HepG2 (cell line): Measurements from ENCODE around the gene ANKIB1. TPM values are rescaled to one million over a fixed set of nuclear protein-coding genes. Genes with fewer than 3 reads are reported as not detected.

ENCODE experiments used
- ATF7 ChIP-seq, 2 experiments: fragments of 450-650 bp in 1 of 2; sonication (generic) in 1 of 2; formaldehyde crosslinking in 1 of 2; IDR thresholded peaks; 2 replicates each; pipeline versions ENCODE4 v1.4.0 to v1.6.1; 2016 to 2020; ENCODE audit warnings: antibody characterized with exemption in 1 of 2, mild to moderate bottlenecking in 1 of 2, missing genetic modification reagents in 1 of 2
- BRCA1 ChIP-seq: sonication (generic); formaldehyde crosslinking; IDR thresholded peaks from 2 replicates; pipeline ENCODE4 v1.4.0; 2020; ENCODE audit warnings: missing genetic modification reagents
- SAFB2 ChIP-seq: sonication (generic); formaldehyde crosslinking; IDR thresholded peaks from 2 replicates; pipeline ENCODE4 v1.5.1; 2020; ENCODE audit warnings: missing genetic modification reagents, low read depth, mild to moderate bottlenecking, borderline replicate concordance
- SIN3A ChIP-seq: IDR thresholded peaks from 2 replicates; pipeline ENCODE4 v1.6.1; 2011; ENCODE audit warnings: low read depth, mild to moderate bottlenecking, control low read depth, low read length, borderline replicate concordance
- TAF15 ChIP-seq: fragments of 200-400 bp; formaldehyde crosslinking; IDR thresholded peaks from one replicate; pipeline ENCODE4 v1.6.1; 2018; ENCODE audit warnings: mild to moderate bottlenecking, low read depth, low read length; ENCODE audit not compliant: poor library complexity, severe bottlenecking
- ZBTB7B ChIP-seq: sonication (generic); formaldehyde crosslinking; IDR thresholded peaks from 2 replicates; pipeline ENCODE4 v1.4.0; 2020; ENCODE audit warnings: missing genetic modification reagents
- ZNF232 ChIP-seq: sonication (generic); formaldehyde crosslinking; IDR thresholded peaks from 2 replicates; pipeline ENCODE4 v1.4.0; 2020; ENCODE audit warnings: missing genetic modification reagents, borderline replicate concordance
- ZNF619 ChIP-seq: sonication (generic); formaldehyde crosslinking; IDR thresholded peaks from 2 replicates; pipeline ENCODE4 v1.4.0; 2020; ENCODE audit warnings: mild to moderate bottlenecking, missing genetic modification reagents
- ZNF644 ChIP-seq: IDR thresholded peaks from 2 replicates; pipeline ENCODE4 v1.6.1; 2016; ENCODE audit warnings: low read depth
- ZSCAN25 ChIP-seq: sonication (generic); formaldehyde crosslinking; IDR thresholded peaks from 2 replicates; pipeline ENCODE4 v1.8.0; 2022; ENCODE audit warnings: mild to moderate bottlenecking, missing genetic modification reagents
- polyA plus RNA-seq, 8 experiments: library from polyadenylated mRNA; depleted of rRNA in 3 of 8; stranded (reverse) in 7 of 8; unstranded in 1 of 8; fragments of >200 nt; fragmentation: Illumina TruSeq in 4 of 8; extraction: Trizol in 4 of 8; gene quantifications; 2 replicates each; pipeline versions ENCODE4 v1.2.1 to v1.2.3, GENCODE V29; 2011 to 2016; ENCODE audit warnings: low read depth in 4 of 8, missing spikeins in 1 of 8, mixed read lengths in 1 of 8; ENCODE audit not compliant: insufficient read depth in 1 of 8
- total RNA-seq, 5 experiments: library from RNA; depleted of rRNA; stranded (reverse); fragments of >200 nt; fragmentation: Illumina TruSeq; extraction: Trizol; gene quantifications; 2 replicates each; pipeline ENCODE4 v1.2.3, GENCODE V29; 2016; ENCODE audit warnings: low read depth in 1 of 5
- TF ChIP-seq, protein P1 (sequence below): sonication (generic); formaldehyde crosslinking; IDR thresholded peaks from 2 replicates; pipeline ENCODE4 v1.8.0; 2022; ENCODE audit warnings: missing genetic modification reagents, mild to moderate bottlenecking, inconsistent platforms, borderline replicate concordance
- TF ChIP-seq, protein P2 (sequence below): sonication (generic); formaldehyde crosslinking; IDR thresholded peaks from 2 replicates; pipeline ENCODE4 v1.5.0; 2020; ENCODE audit warnings: missing genetic modification reagents, mild to moderate bottlenecking, borderline replicate concordance
- TF ChIP-seq, protein P3 (sequence below): IDR thresholded peaks from 2 replicates; pipeline ENCODE4 v1.6.1; 2016
- TF ChIP-seq, protein P4 (sequence below): sonication (generic); formaldehyde crosslinking; IDR thresholded peaks from 2 replicates; pipeline ENCODE4 v1.9.0; 2021; ENCODE audit warnings: mild to moderate bottlenecking, missing genetic modification reagents

Gene ANKIB1
- total and polyA plus RNA-seq, 2 of the 13 experiments (the other 11 are each of a cell fraction or from before 2014, with no cell fraction given), result 28.7 to 29.6 TPM

DNA sequence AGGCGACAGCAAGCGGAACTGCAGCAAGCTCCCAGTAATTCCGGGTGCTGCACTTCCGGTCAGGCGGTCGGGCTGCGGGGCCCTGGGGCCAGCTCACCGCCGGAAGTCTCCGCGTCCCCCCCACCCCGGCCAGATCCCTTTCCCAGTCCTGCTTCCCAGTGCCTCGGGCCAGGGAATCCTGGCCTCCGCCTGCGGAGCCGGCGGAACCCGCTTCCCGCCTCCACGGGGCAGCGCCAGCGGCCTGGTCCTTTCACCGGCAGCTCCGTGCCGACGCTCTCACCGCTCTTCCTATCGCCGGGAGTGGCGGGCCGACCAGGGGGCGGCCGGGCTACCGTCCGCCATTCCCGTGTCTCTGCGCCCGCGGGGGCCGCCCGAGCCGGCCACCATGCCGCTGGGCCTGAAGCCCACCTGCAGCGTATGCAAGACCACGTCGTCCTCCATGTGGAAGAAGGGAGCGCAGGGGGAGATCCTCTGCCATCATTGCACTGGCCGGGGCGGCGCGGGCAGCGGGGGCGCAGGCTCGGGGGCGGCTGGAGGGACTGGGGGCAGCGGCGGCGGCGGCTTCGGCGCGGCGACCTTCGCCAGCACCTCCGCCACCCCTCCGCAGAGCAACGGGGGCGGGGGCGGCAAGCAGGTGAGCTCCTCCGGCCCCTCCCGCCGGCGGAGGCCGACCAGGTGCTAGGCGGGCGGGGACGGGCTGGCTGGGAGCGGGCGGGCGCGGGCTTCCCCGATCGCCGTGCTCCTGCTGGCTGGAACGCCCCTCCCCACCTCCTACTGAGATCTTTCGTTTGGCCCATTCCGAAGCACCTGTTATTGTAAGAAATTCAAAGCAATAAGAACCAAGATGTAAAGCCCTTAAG is 201.8 kb downstream of the ANKIB1 start, which contains the start of gene GATAD1 (continued):
- TF ChIP-seq, protein P1, sequence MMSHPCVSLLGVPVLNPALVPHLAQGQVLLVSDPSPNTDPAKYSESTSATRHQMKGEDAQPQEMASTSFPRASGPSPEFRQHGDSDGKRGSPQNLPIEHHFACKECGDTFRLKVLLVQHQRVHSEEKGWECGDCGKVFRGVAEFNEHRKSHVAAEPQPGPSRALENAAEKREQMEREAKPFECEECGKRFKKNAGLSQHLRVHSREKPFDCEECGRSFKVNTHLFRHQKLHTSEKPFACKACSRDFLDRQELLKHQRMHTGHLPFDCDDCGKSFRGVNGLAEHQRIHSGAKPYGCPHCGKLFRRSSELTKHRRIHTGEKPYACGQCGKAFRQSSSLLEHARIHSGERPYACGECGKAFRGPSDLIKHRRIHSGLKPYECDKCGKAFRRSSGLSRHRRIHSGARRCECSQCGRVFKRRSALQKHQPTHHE (CRISPR knock-in tag), result peak; percentile 45; the same call in 1 of the 2 replicates
- TF ChIP-seq, protein P2, sequence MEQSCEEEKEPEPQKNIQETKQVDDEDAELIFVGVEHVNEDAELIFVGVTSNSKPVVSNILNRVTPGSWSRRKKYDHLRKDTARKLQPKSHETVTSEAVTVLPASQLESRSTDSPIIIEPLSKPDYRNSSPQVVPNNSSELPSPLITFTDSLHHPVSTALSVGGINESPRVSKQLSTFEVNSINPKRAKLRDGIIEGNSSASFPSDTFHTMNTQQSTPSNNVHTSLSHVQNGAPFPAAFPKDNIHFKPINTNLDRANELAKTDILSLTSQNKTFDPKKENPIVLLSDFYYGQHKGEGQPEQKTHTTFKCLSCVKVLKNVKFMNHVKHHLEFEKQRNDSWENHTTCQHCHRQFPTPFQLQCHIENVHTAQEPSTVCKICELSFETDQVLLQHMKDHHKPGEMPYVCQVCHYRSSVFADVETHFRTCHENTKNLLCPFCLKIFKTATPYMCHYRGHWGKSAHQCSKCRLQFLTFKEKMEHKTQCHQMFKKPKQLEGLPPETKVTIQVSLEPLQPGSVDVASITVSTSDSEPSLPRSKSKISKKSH (CRISPR knock-in tag), result peak; percentile 58; the same call in 1 of the 2 replicates
- TF ChIP-seq TAF15 (no peak), ZSCAN25 (0 out of 2 replicates have a peak, but pooled peaks have one; percentile 37), SIN3A (peak; percentile 74; the same call in 1 of the 2 replicates), ZNF619 (CRISPR knock-in tag) (peak; percentile 69; the same call in 1 of the 2 replicates), ZNF232 (peak; percentile 75; the same call in 1 of the 2 replicates), BRCA1 (CRISPR knock-in tag) (peak; percentile 50; the same call in 1 of the 2 replicates), ZBTB7B (CRISPR knock-in tag) (peak; percentile 43; the same call in 1 of the 2 replicates), ZNF644 (CRISPR knock-in tag) (no peak), SAFB2 (CRISPR knock-in tag) (peak; percentile 49; the same call in 1 of the 2 replicates), ATF7 (IDR thresholded peaks at IDR 0.05) (no peak), ATF7 (CRISPR knock-in tag; IDR thresholded peaks at IDR 0.05) (no peak)
- TF ChIP-seq, protein P3, sequence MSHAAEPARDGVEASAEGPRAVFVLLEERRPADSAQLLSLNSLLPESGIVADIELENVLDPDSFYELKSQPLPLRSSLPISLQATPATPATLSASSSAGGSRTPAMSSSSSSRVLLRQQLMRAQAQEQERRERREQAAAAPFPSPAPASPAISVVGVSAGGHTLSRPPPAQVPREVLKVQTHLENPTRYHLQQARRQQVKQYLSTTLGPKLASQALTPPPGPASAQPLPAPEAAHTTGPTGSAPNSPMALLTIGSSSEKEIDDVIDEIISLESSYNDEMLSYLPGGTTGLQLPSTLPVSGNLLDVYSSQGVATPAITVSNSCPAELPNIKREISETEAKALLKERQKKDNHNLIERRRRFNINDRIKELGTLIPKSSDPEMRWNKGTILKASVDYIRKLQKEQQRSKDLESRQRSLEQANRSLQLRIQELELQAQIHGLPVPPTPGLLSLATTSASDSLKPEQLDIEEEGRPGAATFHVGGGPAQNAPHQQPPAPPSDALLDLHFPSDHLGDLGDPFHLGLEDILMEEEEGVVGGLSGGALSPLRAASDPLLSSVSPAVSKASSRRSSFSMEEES (CRISPR knock-in tag), result peak; percentile 93
- TF ChIP-seq, protein P4, sequence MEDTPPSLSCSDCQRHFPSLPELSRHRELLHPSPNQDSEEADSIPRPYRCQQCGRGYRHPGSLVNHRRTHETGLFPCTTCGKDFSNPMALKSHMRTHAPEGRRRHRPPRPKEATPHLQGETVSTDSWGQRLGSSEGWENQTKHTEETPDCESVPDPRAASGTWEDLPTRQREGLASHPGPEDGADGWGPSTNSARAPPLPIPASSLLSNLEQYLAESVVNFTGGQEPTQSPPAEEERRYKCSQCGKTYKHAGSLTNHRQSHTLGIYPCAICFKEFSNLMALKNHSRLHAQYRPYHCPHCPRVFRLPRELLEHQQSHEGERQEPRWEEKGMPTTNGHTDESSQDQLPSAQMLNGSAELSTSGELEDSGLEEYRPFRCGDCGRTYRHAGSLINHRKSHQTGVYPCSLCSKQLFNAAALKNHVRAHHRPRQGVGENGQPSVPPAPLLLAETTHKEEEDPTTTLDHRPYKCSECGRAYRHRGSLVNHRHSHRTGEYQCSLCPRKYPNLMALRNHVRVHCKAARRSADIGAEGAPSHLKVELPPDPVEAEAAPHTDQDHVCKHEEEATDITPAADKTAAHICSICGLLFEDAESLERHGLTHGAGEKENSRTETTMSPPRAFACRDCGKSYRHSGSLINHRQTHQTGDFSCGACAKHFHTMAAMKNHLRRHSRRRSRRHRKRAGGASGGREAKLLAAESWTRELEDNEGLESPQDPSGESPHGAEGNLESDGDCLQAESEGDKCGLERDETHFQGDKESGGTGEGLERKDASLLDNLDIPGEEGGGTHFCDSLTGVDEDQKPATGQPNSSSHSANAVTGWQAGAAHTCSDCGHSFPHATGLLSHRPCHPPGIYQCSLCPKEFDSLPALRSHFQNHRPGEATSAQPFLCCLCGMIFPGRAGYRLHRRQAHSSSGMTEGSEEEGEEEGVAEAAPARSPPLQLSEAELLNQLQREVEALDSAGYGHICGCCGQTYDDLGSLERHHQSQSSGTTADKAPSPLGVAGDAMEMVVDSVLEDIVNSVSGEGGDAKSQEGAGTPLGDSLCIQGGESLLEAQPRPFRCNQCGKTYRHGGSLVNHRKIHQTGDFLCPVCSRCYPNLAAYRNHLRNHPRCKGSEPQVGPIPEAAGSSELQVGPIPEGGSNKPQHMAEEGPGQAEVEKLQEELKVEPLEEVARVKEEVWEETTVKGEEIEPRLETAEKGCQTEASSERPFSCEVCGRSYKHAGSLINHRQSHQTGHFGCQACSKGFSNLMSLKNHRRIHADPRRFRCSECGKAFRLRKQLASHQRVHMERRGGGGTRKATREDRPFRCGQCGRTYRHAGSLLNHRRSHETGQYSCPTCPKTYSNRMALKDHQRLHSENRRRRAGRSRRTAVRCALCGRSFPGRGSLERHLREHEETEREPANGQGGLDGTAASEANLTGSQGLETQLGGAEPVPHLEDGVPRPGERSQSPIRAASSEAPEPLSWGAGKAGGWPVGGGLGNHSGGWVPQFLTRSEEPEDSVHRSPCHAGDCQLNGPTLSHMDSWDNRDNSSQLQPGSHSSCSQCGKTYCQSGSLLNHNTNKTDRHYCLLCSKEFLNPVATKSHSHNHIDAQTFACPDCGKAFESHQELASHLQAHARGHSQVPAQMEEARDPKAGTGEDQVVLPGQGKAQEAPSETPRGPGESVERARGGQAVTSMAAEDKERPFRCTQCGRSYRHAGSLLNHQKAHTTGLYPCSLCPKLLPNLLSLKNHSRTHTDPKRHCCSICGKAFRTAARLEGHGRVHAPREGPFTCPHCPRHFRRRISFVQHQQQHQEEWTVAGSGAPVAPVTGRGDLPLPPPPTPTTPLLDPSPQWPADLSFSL, result no peak
